Ishikawa (cell line): Measurements from ENCODE around the gene DUSP15.

Experiments
- RAD21 ChIP-seq: IDR thresholded peaks from 2 replicates; pipeline ENCODE4 v1.6.1; 2012; ENCODE audit warnings: low read depth
- ZBTB7A ChIP-seq: IDR thresholded peaks from 2 replicates; pipeline ENCODE4 v1.6.1; 2012; ENCODE audit warnings: low read depth

DNA sequence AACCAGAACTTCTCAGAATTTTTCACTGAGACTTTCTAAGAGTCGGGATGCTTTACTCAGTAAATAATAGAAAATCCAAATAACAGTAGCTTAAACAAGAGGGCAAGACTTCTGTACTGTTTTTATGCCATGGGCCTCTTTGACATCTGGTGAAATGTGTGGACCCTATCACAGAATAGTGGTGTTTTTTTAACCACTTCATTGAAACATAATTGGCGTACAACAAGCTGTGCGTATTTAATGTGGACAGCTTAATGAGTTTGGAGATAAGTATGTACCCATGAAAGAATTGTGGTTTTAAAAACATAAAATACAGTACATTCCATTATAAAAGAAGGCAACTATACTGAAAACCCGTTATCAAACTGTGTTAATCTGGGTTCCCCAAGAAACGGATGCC, 43.8 kb upstream of the DUSP15 start:
- TF ChIP-seq ZBTB7A (no peak), RAD21 (no peak)
